Thyroid gland (tissue), 4 donors: ENCODE data around the gene CCNC.

ENCODE experiments used
- CTCF ChIP-seq, 6 experiments: fragments of 200-600 bp in 3 of 6; fragments of 450-650 bp in 3 of 6; sonication (generic) in 3 of 6; IDR thresholded peaks; one replicate each; pipeline ENCODE4 v1.5.1; 2016 to 2019; ENCODE audit warnings: antibody characterized with exemption in 6 of 6, mild to moderate bottlenecking in 2 of 6, inconsistent platforms in 1 of 6, moderate library complexity in 1 of 6
- POLR2A ChIP-seq, 2 donors: fragments of 450-650 bp; IDR thresholded peaks; one replicate each; pipeline ENCODE4 v1.6.1; 2017; ENCODE audit warnings: antibody characterized with exemption in 2 of 2, mild to moderate bottlenecking in 2 of 2, moderate library complexity in 1 of 2

DNA sequence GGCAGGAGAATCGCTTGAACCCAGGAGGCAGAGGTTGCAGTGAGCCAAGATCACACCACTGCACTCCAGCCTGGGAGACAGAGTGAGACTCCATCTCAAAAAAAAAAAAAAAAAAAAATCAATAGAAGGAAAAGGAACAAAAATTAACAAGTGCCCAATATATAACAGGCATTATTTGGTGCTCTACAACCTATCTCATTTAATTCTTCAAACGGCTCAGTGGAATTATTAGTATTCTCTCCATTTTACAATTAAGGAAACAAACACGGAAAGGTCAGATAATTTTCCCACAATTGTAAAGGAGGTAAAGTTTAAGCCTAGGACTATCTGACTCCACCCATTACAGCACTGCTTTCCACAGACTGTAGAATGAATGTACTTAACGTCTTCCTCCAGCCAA is 19.8 kb downstream of the CCNC start:
- TF ChIP-seq CTCF (IDR thresholded peaks at IDR 0.05) (no peak), POLR2A (IDR thresholded peaks at IDR 0.05) (no peak)
